Panc1 (cell line): Measurements from ENCODE around the gene EGR1. TPM values are rescaled to one million over a fixed set of nuclear protein-coding genes. Genes with fewer than 3 reads are reported as not detected.
"Not testable (repeated sequence)": the region's sequence is repeated elsewhere in the genome, so short reads cannot be mapped to it uniquely, and the experiment has no call there.

ENCODE experiments used
- ATAC-seq: fragments of 200-7000 bp; cut with Tn5 transposase; 2 replicates; pipeline ENCODE4 v1.9.1; 2020; ENCODE audit warnings: mild to moderate bottlenecking, moderate library complexity
- BruUV-seq: library from RNA; stranded (reverse); fragments of 400-500 nt; replicated peaks from 2 replicates; lab custom pipeline; 2021; lab: Mats Ljungman, UMichigan
- CTCF ChIA-PET: fragments of 300-600 bp; sonication (Branson Sonifier 250); formaldehyde crosslinking; loops from one replicate; lab custom pipeline; 2022; ENCODE audit warnings: antibody characterized with exemption; lab: Charles Lee
- POLR2A ChIA-PET: fragments of 300-600 bp; sonication (Branson Sonifier 250); formaldehyde crosslinking; loops from one replicate; lab custom pipeline; 2022; ENCODE audit warnings: antibody characterized with exemption; lab: Charles Lee
- DNase-seq: peaks from one replicate; pipeline ENCODE4 v3.0.0-alpha.2; 2010; ENCODE audit warnings: low read depth, low spot score
- H3K27ac ChIP-seq: 2 replicates; pipeline ENCODE4 v1.5.1; 2011; ENCODE audit warnings: mild to moderate bottlenecking, low read length, inconsistent platforms
- H3K27me3 ChIP-seq: fragments of 200-500 bp; sonication (Bioruptor generic); 2 replicates; pipeline ENCODE4 v1.6.0; 2014; ENCODE audit warnings: low read length, inconsistent platforms; ENCODE audit not compliant: control insufficient read depth, insufficient read depth
- H3K36me3 ChIP-seq: fragments of 200-500 bp; sonication (Bioruptor generic); 2 replicates; pipeline ENCODE4 v1.5.1; 2014; ENCODE audit warnings: inconsistent platforms, mild to moderate bottlenecking, low read length, moderate library complexity; ENCODE audit not compliant: control insufficient read depth, insufficient read depth
- H3K4me1 ChIP-seq: 2 replicates; pipeline ENCODE4 v1.5.1; 2011; ENCODE audit warnings: inconsistent platforms, mild to moderate bottlenecking, low read length, moderate library complexity; ENCODE audit not compliant: control insufficient read depth, insufficient read depth
- H3K4me3 ChIP-seq, 2 experiments: 2 replicates each; pipeline ENCODE4 v1.5.1; 2011 to 2012; ENCODE audit warnings: low read depth in 2 of 2, low read length in 2 of 2, mild to moderate bottlenecking in 2 of 2, inconsistent platforms in 1 of 2, moderate library complexity in 1 of 2
- H3K9me3 ChIP-seq: fragments of 200-500 bp; sonication (Bioruptor generic); 2 replicates; pipeline ENCODE4 v1.5.1; 2014; ENCODE audit warnings: low read depth, mild to moderate bottlenecking, inconsistent platforms, low read length, moderate library complexity; ENCODE audit not compliant: control insufficient read depth, insufficient read depth
- CTCF ChIP-seq: fragments of 450-650 bp; IDR thresholded peaks from 2 replicates; pipeline ENCODE4 v1.5.1; 2017; ENCODE audit warnings: mild to moderate bottlenecking
- POLR2AphosphoS5 ChIP-seq: IDR thresholded peaks from 2 replicates; pipeline ENCODE4 v1.6.1; 2012; ENCODE audit warnings: mild to moderate bottlenecking, low read depth, low read length, moderate library complexity
- REST ChIP-seq, 2 experiments: IDR thresholded peaks; 2 replicates each; pipeline ENCODE4 v1.6.1; 2011 to 2012; ENCODE audit warnings: low read depth in 2 of 2, control low read depth in 1 of 2, low read length in 1 of 2, mild to moderate bottlenecking in 1 of 2, moderate library complexity in 1 of 2; ENCODE audit not compliant: insufficient read depth in 1 of 2
- SIN3A ChIP-seq: IDR thresholded peaks from 2 replicates; pipeline ENCODE4 v1.6.1; 2012; ENCODE audit warnings: low read depth, mild to moderate bottlenecking, low read length, moderate library complexity, borderline replicate concordance; ENCODE audit not compliant: insufficient read depth
- TCF7L2 ChIP-seq: IDR thresholded peaks from 2 replicates; pipeline ENCODE4 v1.6.1; 2011; ENCODE audit warnings: mild to moderate bottlenecking, low read depth, low read length, inconsistent platforms
- in situ Hi-C: cut with HindIII; loops from 2 replicates; pipeline ENCODE4 v1.10.0; 2016; ENCODE audit warnings: low sequenced_read_pairs, low pct_unique_long_range_greater_than_20kb
- intact Hi-C: fragments of 100-400 bp; cut with micrococcal nuclease; formaldehyde crosslinking; loops from one replicate; pipeline ENCODE4 v1.10.0; 2022; ENCODE audit not compliant: unreplicated experiment
- total RNA-seq: library from RNA; stranded (reverse); gene quantifications from one replicate; pipeline ENCODE4 v1.2.1, GENCODE V29; 2021; ENCODE audit not compliant: unreplicated experiment

EGR1 gene
- total RNA-seq, 1 experiment from 2014 or later: 12.0 TPM

GRCh38 chr5:138504799-138505198 is 39.5 kb downstream of the EGR1 start:
- peaks cover 11% of the 10 kb centered on the region for H3K36me3 ChIP-seq
- DNase-seq (no peak), ATAC-seq (peak; percentile 27; the same call in 1 of the 2 replicates)
- TF ChIP-seq REST (IDR thresholded peaks at IDR 0.05; ENCODE audit: insufficient read depth in 1 of 2, low read depth in 2 of 2, low read length in 1 of 2): no peak
- TF ChIP-seq POLR2AphosphoS5: no peak
- no peak for TF ChIP-seq SIN3A
- TF ChIP-seq TCF7L2: no peak
- no peak for TF ChIP-seq CTCF
- peaks cover 6% of the 10 kb centered on the region; the same call in 1 of the 2 replicates for H3K4me1 ChIP-seq
- in situ Hi-C loops: no loop called here
- H3K4me3 ChIP-seq: no peak overlapping the region
- intact Hi-C loops: no loop called here
- H3K27me3 ChIP-seq: no peaks in the 10 kb centered on the region
- H3K27ac ChIP-seq: no peak overlapping the region
- no peaks in the 10 kb centered on the region for H3K9me3 ChIP-seq
- POLR2A ChIA-PET: no interaction called here
- CTCF ChIA-PET: interaction anchor here (1.0 to 3.3 kb wide), 3 partner anchors 40 to 66 kb away, joined by 4 to 51 read pairs (median 4); partner anchors contain the start of genes EGR1 and REEP2
- BruUV-seq: no TSS peak

- DNase-seq (no peak), ATAC-seq (no peak)
- Histone ChIP-seq H3K9me3 (no peaks in the 10 kb centered on the region), H3K27ac (no peak overlapping the region), H3K27me3 (no peaks in the 10 kb centered on the region), H3K4me3 (no peak overlapping the region), H3K4me1 (peaks cover 6% of the 10 kb centered on the region; the same call in 1 of the 2 replicates), H3K36me3 (peaks cover 25% of the 10 kb centered on the region)
- intact Hi-C loops (no loop called here), in situ Hi-C loops (no loop called here)
- BruUV-seq: no TSS peak
- no peak for TF ChIP-seq POLR2AphosphoS5
- TF ChIP-seq REST (IDR thresholded peaks at IDR 0.05; ENCODE audit: insufficient read depth in 1 of 2, low read depth in 2 of 2, low read length in 1 of 2): no peak
- TF ChIP-seq TCF7L2: no peak
- TF ChIP-seq SIN3A: no peak
- TF ChIP-seq CTCF: no peak
- ChIA-PET CTCF (no interaction called here), POLR2A (no interaction called here)
These were observed 41.4 kb downstream of the EGR1 start for GRCh38 chr5:138506370-138507306.

- H3K27me3 ChIP-seq, H3K27ac ChIP-seq, intact Hi-C loops, CTCF ChIA-PET, ATAC-seq, H3K9me3 ChIP-seq, DNase-seq, POLR2A ChIA-PET, H3K4me1 ChIP-seq, in situ Hi-C loops, H3K4me3 ChIP-seq: not testable (repeated sequence)
- BruUV-seq: TSS peak; percentile 65
- peaks cover 29% of the 10 kb centered on the region for H3K36me3 ChIP-seq
These were observed 42.2 kb downstream of the EGR1 start for GRCh38 chr5:138507485-138507884.
